GM23338 (cell line): ENCODE measurements around the gene TNFRSF19.

Source experiments
- CREB1 ChIP-seq: fragments of 250-450 bp; sonication (Bioruptor Pico); IDR thresholded peaks from 2 replicates; pipeline ENCODE4 v1.5.0; 2020; ENCODE audit warnings: low read depth, mild to moderate bottlenecking, moderate library complexity
- CTCF ChIP-seq, 2 experiments: fragments of 200-600 bp in 1 of 2; sonication (generic) in 1 of 2; conservative IDR thresholded peaks; 2 replicates each; pipeline versions ENCODE4 v1.5.1 to v1.6.1; 2016 to 2017; ENCODE audit warnings: antibody characterized with exemption in 2 of 2, low read depth in 2 of 2, mild to moderate bottlenecking in 2 of 2, moderate library complexity in 1 of 2
- EZH2 ChIP-seq: fragments of 200-600 bp; sonication (generic); IDR thresholded peaks from one replicate; pipeline ENCODE4 v1.8.0; 2017; ENCODE audit warnings: antibody characterized with exemption, mild to moderate bottlenecking, low read depth; ENCODE audit not compliant: unreplicated experiment
- EZH2phosphoT487 ChIP-seq: fragments of 200-600 bp; sonication (generic); IDR thresholded peaks from one replicate; pipeline ENCODE4 v1.8.1; 2018; ENCODE audit warnings: antibody characterized with exemption; ENCODE audit not compliant: unreplicated experiment
- JUNB ChIP-seq: IDR thresholded peaks from one replicate; pipeline ENCODE4 v1.6.1; 2016; ENCODE audit warnings: antibody characterized with exemption; ENCODE audit not compliant: unreplicated experiment
- NANOG ChIP-seq: IDR thresholded peaks from 2 replicates; pipeline ENCODE4 v1.6.1; 2016; ENCODE audit warnings: antibody characterized with exemption, borderline replicate concordance
- POLR2AphosphoS5 ChIP-seq: IDR thresholded peaks from 2 replicates; pipeline ENCODE4 v1.6.1; 2016; ENCODE audit warnings: antibody characterized with exemption, low read depth
- REST ChIP-seq: IDR thresholded peaks from one replicate; pipeline ENCODE4 v1.6.1; 2018; ENCODE audit warnings: antibody characterized with exemption; ENCODE audit not compliant: unreplicated experiment
- TF ChIP-seq, protein P1 (sequence below): IDR thresholded peaks from 2 replicates; pipeline ENCODE4 v1.6.1; 2016; ENCODE audit warnings: antibody characterized with exemption

GRCh38 chr13:23613596-23613995 lies 43.4 kb downstream of the TNFRSF19 start:
- TF ChIP-seq CTCF (conservative IDR thresholded peaks at IDR 0.05; ENCODE audit: low read depth in 2 of 2) (no peak), POLR2AphosphoS5 (no peak), EZH2 (no peak), REST (no peak), JUNB (no peak), CREB1 (CRISPR knock-in tag) (no peak), EZH2phosphoT487 (no peak), NANOG (no peak)
- TF ChIP-seq, protein P1, sequence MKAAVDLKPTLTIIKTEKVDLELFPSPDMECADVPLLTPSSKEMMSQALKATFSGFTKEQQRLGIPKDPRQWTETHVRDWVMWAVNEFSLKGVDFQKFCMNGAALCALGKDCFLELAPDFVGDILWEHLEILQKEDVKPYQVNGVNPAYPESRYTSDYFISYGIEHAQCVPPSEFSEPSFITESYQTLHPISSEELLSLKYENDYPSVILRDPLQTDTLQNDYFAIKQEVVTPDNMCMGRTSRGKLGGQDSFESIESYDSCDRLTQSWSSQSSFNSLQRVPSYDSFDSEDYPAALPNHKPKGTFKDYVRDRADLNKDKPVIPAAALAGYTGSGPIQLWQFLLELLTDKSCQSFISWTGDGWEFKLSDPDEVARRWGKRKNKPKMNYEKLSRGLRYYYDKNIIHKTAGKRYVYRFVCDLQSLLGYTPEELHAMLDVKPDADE = no peak
